IMR-90 (cell line): Measurements from ENCODE around the gene TMEM60. TPM values are rescaled to one million over a fixed set of nuclear protein-coding genes. Genes with fewer than 3 reads are reported as not detected.

ENCODE experiments used
- ATAC-seq: fragments of 200-7000 bp; cut with Tn5 transposase; 2 replicates; pipeline ENCODE4 v1.9.1; 2020; ENCODE audit warnings: low read depth, mild to moderate bottlenecking, moderate library complexity
- BruUV-seq: library from RNA; stranded (reverse); fragments of 400-500 nt; replicated peaks from 2 replicates; lab custom pipeline; 2021; lab: Mats Ljungman, UMichigan
- CTCF ChIA-PET: fragments of 300-600 bp; formaldehyde crosslinking; extraction: SDS; loops from one replicate; lab custom pipeline; 2021; ENCODE audit warnings: antibody characterized with exemption; lab: Yijun Ruan, JAX
- POLR2A ChIA-PET: fragments of 300-600 bp; sonication (Branson Sonifier 250); formaldehyde crosslinking; loops from one replicate; lab custom pipeline; 2022; ENCODE audit warnings: antibody characterized with exemption; ENCODE audit not compliant: unreplicated experiment; lab: Charles Lee
- DNase-seq: peaks from one replicate; pipeline ENCODE4 v3.0.0; 2013
- H2AFZ ChIP-seq: replicated peaks from 2 replicates; pipeline ENCODE3; 2013; ENCODE audit warnings: low read length, mild to moderate bottlenecking; ENCODE audit not compliant: poor library complexity
- H2AK5ac ChIP-seq: 2 replicates; pipeline ENCODE4 v1.6.1; 2013; ENCODE audit warnings: low read depth, low read length, inconsistent platforms
- H2AK9ac ChIP-seq: replicated peaks from 2 replicates; pipeline ENCODE3; 2013; ENCODE audit warnings: mild to moderate bottlenecking, low read depth, low read length, moderate library complexity; ENCODE audit not compliant: poor library complexity
- H2BK120ac ChIP-seq: 2 replicates; pipeline ENCODE4 v1.6.1; 2013; ENCODE audit warnings: low read depth, low read length, inconsistent platforms
- H2BK15ac ChIP-seq: 3 replicates; pipeline ENCODE4 v1.6.1; 2013; ENCODE audit warnings: low read depth, low read length, inconsistent platforms
- H2BK20ac ChIP-seq: 2 replicates; pipeline ENCODE4 v1.6.1; 2013; ENCODE audit warnings: low read depth, mild to moderate bottlenecking, inconsistent platforms, low read length, moderate library complexity
- H2BK5ac ChIP-seq: 2 replicates; pipeline ENCODE4 v1.6.1; 2013; ENCODE audit warnings: mild to moderate bottlenecking, low read depth, low read length, inconsistent platforms; ENCODE audit not compliant: poor library complexity, severe bottlenecking
- H3K14ac ChIP-seq: replicated peaks from 2 replicates; pipeline ENCODE4 v1.6.1; 2013; ENCODE audit warnings: low read depth, low read length, inconsistent platforms
- H3K18ac ChIP-seq: 2 replicates; pipeline ENCODE4 v1.6.1; 2013; ENCODE audit warnings: low read depth, low read length, control low read depth
- H3K23ac ChIP-seq: 2 replicates; pipeline ENCODE4 v1.6.1; 2013; ENCODE audit warnings: low read depth, low read length, inconsistent platforms
- H3K27ac ChIP-seq: 2 replicates; pipeline ENCODE4 v1.5.1; 2013; ENCODE audit warnings: mild to moderate bottlenecking, control low read depth, low read length; ENCODE audit not compliant: insufficient read depth
- H3K27me3 ChIP-seq: 2 replicates; pipeline ENCODE4 v1.6.1; 2013; ENCODE audit warnings: low read length; ENCODE audit not compliant: control insufficient read depth, insufficient read depth
- H3K36me3 ChIP-seq: 2 replicates; pipeline ENCODE4 v1.6.1; 2013; ENCODE audit warnings: low read length, mixed read lengths; ENCODE audit not compliant: control insufficient read depth, insufficient read depth
- H3K4ac ChIP-seq: 2 replicates; pipeline ENCODE4 v1.6.1; 2013; ENCODE audit warnings: low read depth, low read length, inconsistent platforms
- H3K4me1 ChIP-seq: 2 replicates; pipeline ENCODE4 v1.6.1; 2013; ENCODE audit warnings: low read length, mixed read lengths; ENCODE audit not compliant: control insufficient read depth, insufficient read depth
- H3K4me2 ChIP-seq: 2 replicates; pipeline ENCODE4 v1.6.1; 2013; ENCODE audit warnings: low read depth, mild to moderate bottlenecking, control low read depth, low read length, moderate library complexity
- H3K4me3 ChIP-seq: 2 replicates; pipeline ENCODE4 v1.5.1; 2013; ENCODE audit warnings: low read depth, mild to moderate bottlenecking, control low read depth, low read length, moderate library complexity; ENCODE audit not compliant: insufficient read depth
- H3K56ac ChIP-seq: 2 replicates; pipeline ENCODE4 v1.6.1; 2013; ENCODE audit warnings: low read length, inconsistent platforms; ENCODE audit not compliant: insufficient read depth; ENCODE audit errors: extremely low read depth
- H3K79me1 ChIP-seq, 2 experiments: 2 replicates each; pipeline ENCODE4 v1.6.1; 2013; ENCODE audit warnings: low read length in 2 of 2, inconsistent platforms in 1 of 2, low read depth in 1 of 2
- H3K9ac ChIP-seq: 2 replicates; pipeline ENCODE4 v1.6.1; 2013; ENCODE audit warnings: low read depth, low read length, control low read depth
- H3K9me1 ChIP-seq: 2 replicates; pipeline ENCODE4 v1.6.1; 2013; ENCODE audit warnings: low read length, inconsistent platforms; ENCODE audit not compliant: insufficient read depth
- H3K9me3 ChIP-seq: 2 replicates; pipeline ENCODE4 v1.6.1; 2013; ENCODE audit warnings: low read length; ENCODE audit not compliant: control insufficient read depth, insufficient read depth
- H4K20me1 ChIP-seq: 2 replicates; pipeline ENCODE4 v1.6.1; 2013; ENCODE audit warnings: low read length, inconsistent platforms; ENCODE audit not compliant: insufficient read depth
- H4K5ac ChIP-seq: 2 replicates; pipeline ENCODE4 v1.6.1; 2013; ENCODE audit warnings: mild to moderate bottlenecking, low read depth, low read length, control low read depth
- H4K8ac ChIP-seq, 2 experiments: 2 replicates each; pipeline ENCODE4 v1.6.1; 2013; ENCODE audit warnings: low read depth in 2 of 2, low read length in 2 of 2, control low read depth in 1 of 2, inconsistent platforms in 1 of 2
- H4K91ac ChIP-seq: 2 replicates; pipeline ENCODE4 v1.6.1; 2013; ENCODE audit warnings: low read depth, low read length, inconsistent platforms; ENCODE audit not compliant: insufficient read depth
- MAZ ChIP-seq: IDR thresholded peaks from 2 replicates; pipeline ENCODE4 v1.6.1; 2012; ENCODE audit warnings: low read depth, mild to moderate bottlenecking, low read length, improper control_type of control experiment, moderate library complexity, borderline replicate concordance
- MXI1 ChIP-seq: IDR thresholded peaks from 2 replicates; pipeline ENCODE4 v1.6.1; 2012; ENCODE audit warnings: low read depth, mild to moderate bottlenecking, low read length, moderate library complexity, borderline replicate concordance
- NFE2L2 ChIP-seq: fragments of 150-350 bp; IDR thresholded peaks from 2 replicates; pipeline ENCODE4 v1.6.1; 2016; ENCODE audit warnings: low read depth, mild to moderate bottlenecking, low read length
- SMC3 ChIP-seq: fragments of 150-350 bp; IDR thresholded peaks from 2 replicates; pipeline ENCODE4 v1.6.1; 2016; ENCODE audit warnings: low read depth, mild to moderate bottlenecking, antibody characterized with exemption, low read length, moderate library complexity
- WGBS, 2 experiments: methylation state at CpG; one replicate each; pipeline versions ENCODE4 v1.1.5 to v1.1.7; 2013; ENCODE audit warnings: missing lambda C conversion rate in 2 of 2; ENCODE audit not compliant: insufficient read length in 1 of 2; ENCODE audit errors: extremely low coverage in 2 of 2; 5-methylcytosine and 5-hydroxymethylcytosine counted together
- dilution Hi-C: fragments of 300-500 bp; cut with HindIII; formaldehyde crosslinking; loops from one replicate; pipeline ENCODE4 v1.14.3; 2018; ENCODE audit warnings: low sequenced_read_pairs; ENCODE audit not compliant: unreplicated experiment
- in situ Hi-C: fragments of 300-500 bp; cut with MboI; formaldehyde crosslinking; loops from 3 replicates; pipeline ENCODE4 v1.14.3; 2019; ENCODE audit warnings: low sequenced_read_pairs, inconsistent platforms, mixed read lengths
- intact Hi-C: fragments of 100-400 bp; cut with micrococcal nuclease; formaldehyde crosslinking; loops from 2 replicates; pipeline ENCODE4 v1.10.0; 2022
- polyA plus RNA-seq, 3 experiments: library from polyadenylated mRNA; depleted of rRNA; stranded (reverse); fragments of >200 nt; gene quantifications; 2 replicates each; pipeline ENCODE4 v1.2.3, GENCODE V29; 2012; ENCODE audit warnings: low replicate concordance in 1 of 3
- total RNA-seq: library from RNA; depleted of rRNA; stranded (reverse); fragments of >200 nt; gene quantifications from 2 replicates; pipeline ENCODE4 v1.2.3, GENCODE V29; 2012

Gene TMEM60
- total and polyA plus RNA-seq, 2 of the 4 experiments (the other 2 are of a cell fraction), result 9.9 to 17.2 TPM

DNA sequence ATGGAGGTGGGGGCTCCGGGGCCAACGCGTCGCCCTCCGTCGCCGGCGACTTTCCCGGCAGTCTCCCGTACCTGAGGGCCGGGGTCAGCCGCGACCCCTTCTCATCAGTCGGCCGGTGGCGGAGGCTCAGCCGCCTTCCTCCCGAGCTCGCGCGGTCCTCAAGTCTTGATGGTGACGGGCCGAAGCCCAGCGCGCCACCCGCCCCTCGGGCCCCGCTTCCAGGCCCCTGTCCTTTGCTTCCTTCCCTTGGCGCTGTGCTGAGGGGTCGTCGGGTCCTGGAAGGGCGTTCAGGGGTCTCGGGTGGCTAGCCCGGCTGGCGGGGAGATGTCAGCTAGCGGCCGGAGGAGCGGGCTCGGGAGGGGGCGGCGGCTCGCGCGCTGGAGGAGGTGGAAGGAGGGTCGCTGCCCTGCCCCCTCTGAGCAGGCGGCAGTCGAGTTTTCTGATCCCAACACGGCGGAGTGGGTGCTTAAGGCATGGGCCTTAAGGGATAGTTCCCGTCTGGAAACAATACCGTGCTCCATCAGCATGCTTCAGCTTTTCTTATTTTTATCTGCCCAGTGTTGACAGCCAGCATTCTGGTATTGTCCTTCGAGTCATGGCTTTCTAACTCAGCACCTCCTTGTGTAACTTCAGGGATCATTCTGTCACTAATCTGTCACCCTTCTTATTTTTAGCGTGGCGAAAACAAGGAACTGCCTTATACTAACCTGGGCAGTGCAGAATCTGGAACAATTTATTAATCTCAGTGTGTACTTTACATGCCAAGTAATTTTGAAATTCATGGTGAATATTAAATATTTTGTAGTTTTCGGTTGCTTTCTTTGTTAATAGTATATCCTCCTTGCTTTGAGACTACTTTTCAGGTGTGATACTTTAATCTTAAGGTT is 1.1 kb upstream of the TMEM60 start:
- Histone ChIP-seq H4K5ac (peak overlapping the region; percentile 2; the same call in 1 of the 2 replicates), H2BK15ac (peak overlapping the region; percentile 8; the same call in 1 of the 3 replicates), H3K9me1 (0 out of 2 replicates have a peak, but pooled peaks cover 2% of the 10 kb centered on the region), H3K4me1 (peaks cover 6% of the 10 kb centered on the region; the same call in 1 of the 2 replicates), H3K4me3 (peak overlapping the region; percentile 75), H2BK120ac (peak overlapping the region; percentile 61), H3K9me3 (no peaks in the 10 kb centered on the region), H2BK20ac (no peak overlapping the region; the same call in 1 of the 2 replicates), H2AFZ (peak overlapping the region; percentile 96), H3K79me1 (peaks cover 17 to 74% of the 10 kb centered on the region in 2 experiments), H3K4me2 (peak overlapping the region; percentile 76), H3K27me3 (no peaks in the 10 kb centered on the region), H3K23ac (peak overlapping the region; percentile 87), H3K18ac (peak overlapping the region; percentile 8), H3K9ac (peak overlapping the region; percentile 79), H3K56ac (peak overlapping the region; percentile 37), H3K36me3 (no peaks in the 10 kb centered on the region), H2AK9ac (peak overlapping the region; percentile 95), H4K91ac (peak overlapping the region; percentile 64), H3K4ac (peak overlapping the region; percentile 83), H4K20me1 (no peaks in the 10 kb centered on the region), H2AK5ac (no peak overlapping the region), H2BK5ac (peak overlapping the region; percentile 84), H3K27ac (peak overlapping the region; percentile 83), H3K14ac (peak overlapping the region; percentile 62), H4K8ac (peak overlapping the region in 1 of 2 experiments; percentile 57; a peak in 2 of 4 replicates)
- TSS peak; percentile 62 for BruUV-seq
- WGBS, 2 experiments, result 1% methylated on average over 28 of the region's 55 CpGs; no CpG with 5 or more reads in 1 of the 2 experiments
- ChIA-PET CTCF (interaction anchor here (0.9 to 1.3 kb wide), 3 partner anchors 11 to 148 kb away, joined by 3 to 4 read pairs (median 3); no protein-coding TSS in a partner anchor), POLR2A (interaction anchor here (0.6 kb wide), 1 partner anchor 137 kb away, joined by 3 read pairs; no protein-coding TSS in a partner anchor)
- intact Hi-C loops, result loop anchor here (2.0 to 10.0 kb wide), 3 partner anchors 67 to 137 kb away; no protein-coding TSS in a partner anchor
- TF ChIP-seq MXI1, result peak; percentile 65; the same call in 1 of the 2 replicates
- no peak for TF ChIP-seq NFE2L2
- TF ChIP-seq SMC3, result no peak
- 0 out of 2 replicates have a peak, but pooled peaks have one; percentile 9 for TF ChIP-seq MAZ
- in situ Hi-C loops, result no loop called here
- ATAC-seq (peak; percentile 1), DNase-seq (peak; percentile 35)
- dilution Hi-C loops, result no loop called here
